NCI-H345 treated with DMSO at 0.1 percent for 48 hours (cell line): ENCODE measurements around the gene ELL2.
"Not testable (repeated sequence)": the region's sequence is repeated elsewhere in the genome, so short reads cannot be mapped to it uniquely, and the experiment has no call there.

ENCODE experiments used
- DNase-seq: peaks from one replicate; lab custom pipeline; 2025; ENCODE audit not compliant: unreplicated experiment; lab: John Stamatoyannopoulos, UW

ELL2 gene

GRCh38 chr5:95931079-95931833, 30.4 kb downstream of the ELL2 start:
- DNase-seq, result no peak

- no peak for DNase-seq
These were observed 31.3 kb downstream of the ELL2 start for GRCh38 chr5:95930141-95930930.

- no peak for DNase-seq
These were observed 32.9 kb downstream of the ELL2 start for GRCh38 chr5:95928724-95929253.

- DNase-seq, result no peak
These were observed 33.5 kb downstream of the ELL2 start for GRCh38 chr5:95927927-95928723.

GRCh38 chr5:95927300-95927699, 34.4 kb downstream of the ELL2 start:
- not testable (repeated sequence) for DNase-seq

- no peak for DNase-seq
These were observed 35.7 kb downstream of the ELL2 start for GRCh38 chr5:95925939-95926338.

- no peak for DNase-seq
These were observed 36.3 kb downstream of the ELL2 start for GRCh38 chr5:95925378-95925744.

GRCh38 chr5:95924720-95925377, 36.8 kb downstream of the ELL2 start:
- DNase-seq, result no peak

- no peak for DNase-seq
These were observed 37.6 kb downstream of the ELL2 start for GRCh38 chr5:95923918-95924544.

GRCh38 chr5:95922798-95923197, 38.9 kb downstream of the ELL2 start:
- no peak for DNase-seq

GRCh38 chr5:95921501-95921900, 40.1 kb downstream of the ELL2 start:
- no peak for DNase-seq

- DNase-seq, result no peak
These were observed 40.8 kb downstream of the ELL2 start for GRCh38 chr5:95920822-95921221.

- no peak for DNase-seq
These were observed 42.0 kb downstream of the ELL2 start for GRCh38 chr5:95919658-95920057.

- no peak for DNase-seq
These were observed 43.1 kb downstream of the ELL2 start for GRCh38 chr5:95918421-95919006.

GRCh38 chr5:95917207-95917606, 44.4 kb downstream of the ELL2 start:
- DNase-seq, result no peak

GRCh38 chr5:95916687-95917085, 45.0 kb downstream of the ELL2 start:
- DNase-seq, result no peak

GRCh38 chr5:95915999-95916686, 45.5 kb downstream of the ELL2 start:
- no peak for DNase-seq

GRCh38 chr5:95913663-95914062, 48.0 kb downstream of the ELL2 start:
- DNase-seq, result no peak

GRCh38 chr5:95912029-95912428, 49.6 kb downstream of the ELL2 start:
- DNase-seq, result no peak
